Natural killer cell treated with Interleukin-12 subunit alpha and Interleukin-12 subunit beta and Interleukin-15 and Interleukin-18, amount 100 ng/mL, for 72 hours (primary cell): ENCODE data around the gene CH25H. TPM values are rescaled to one million over a fixed set of nuclear protein-coding genes. Genes with fewer than 3 reads are reported as not detected.
"Not testable (repeated sequence)": the region's sequence is repeated elsewhere in the genome, so short reads cannot be mapped to it uniquely, and the experiment has no call there.

Experiments
- ATAC-seq, 2 donors: fragments of 150-1000 bp; cut with Tn5 transposase in 1 of 2; sonication (Bioruptor Pico), chemical (Tn5 transposase) in 1 of 2; 2 replicates each; pipeline ENCODE4 v1.10.0; 2021
- DNase-seq: peaks from one replicate; pipeline ENCODE4 v3.0.0; 2022; ENCODE audit warnings: low spot score
- H3K27ac Mint-ChIP-seq, 2 donors: 1 replicate in 1 of 2; 2 replicates in 1 of 2; pipeline ENCODE4 v1.8.0; 2022; ENCODE audit warnings: mixed read lengths in 2 of 2, mild to moderate bottlenecking in 1 of 2, moderate library complexity in 1 of 2
- H3K27me3 Mint-ChIP-seq, 2 donors: 1 replicate in 1 of 2; 2 replicates in 1 of 2; pipeline ENCODE4 v1.8.0; 2022; ENCODE audit warnings: mixed read lengths in 2 of 2
- H3K36me3 Mint-ChIP-seq: one replicate; pipeline ENCODE4 v1.8.0; 2022; ENCODE audit warnings: mixed read lengths
- H3K4me1 Mint-ChIP-seq, 2 donors: 1 replicate in 1 of 2; 2 replicates in 1 of 2; pipeline ENCODE4 v1.8.0; 2022; ENCODE audit warnings: low read depth in 2 of 2, mixed read lengths in 2 of 2, mild to moderate bottlenecking in 1 of 2
- H3K4me3 Mint-ChIP-seq: one replicate; pipeline ENCODE4 v1.8.0; 2022; ENCODE audit warnings: mixed read lengths
- H3K9me3 Mint-ChIP-seq: 2 replicates; pipeline ENCODE4 v1.8.0; 2022; ENCODE audit warnings: mixed read lengths
- total RNA-seq, 2 donors: library from RNA; stranded (reverse); gene quantifications; one replicate each; pipeline ENCODE4 v1.2.3, GENCODE V29; 2022

CH25H gene
- total RNA-seq: not detected

- no peaks in the 10 kb centered on the region for H3K9me3 Mint-ChIP-seq
- ATAC-seq (peak; percentile 67 to 68), DNase-seq (peak; percentile 69)
- H3K27me3 Mint-ChIP-seq: peaks cover 28 to 50% of the 10 kb centered on the region in 2 donors
- H3K27ac Mint-ChIP-seq: no peak within 1 kb of the TSS
- H3K36me3 Mint-ChIP-seq: no peaks in the 10 kb centered on the region
- H3K4me3 Mint-ChIP-seq: peak within 1 kb of the TSS; percentile 91
- H3K4me1 Mint-ChIP-seq: peaks cover 11 to 15% of the 10 kb centered on the region in 2 donors
These were observed at the start of gene CH25H for GRCh38 chr10:89207181-89207800. Gene CH25H, minus strand, starts transcription at chr10:89207317. Its CDS starts 25 bp downstream, at chr10:89207292.

- Mint-ChIP-seq H3K36me3 (peaks cover 10% of the 10 kb centered on the region), H3K4me1 (peaks cover 4 to 5% of the 10 kb centered on the region in 2 donors), H3K27me3 (peaks cover 21 to 33% of the 10 kb centered on the region in 2 donors), H3K9me3 (no peaks in the 10 kb centered on the region), H3K4me3 (no peak overlapping the region), H3K27ac (no peak overlapping the region)
- ATAC-seq (no peak), DNase-seq (no peak)
These were observed 49.2 kb upstream of the CH25H start for GRCh38 chr10:89256340-89256739.

GRCh38 chr10:89255793-89256192 lies 48.7 kb upstream of the CH25H start:
- Mint-ChIP-seq H3K4me1 (peaks cover 8 to 10% of the 10 kb centered on the region in 2 donors), H3K27ac (no peak overlapping the region), H3K9me3 (no peaks in the 10 kb centered on the region), H3K36me3 (peaks cover 10% of the 10 kb centered on the region), H3K27me3 (peaks cover 21 to 33% of the 10 kb centered on the region in 2 donors), H3K4me3 (no peak overlapping the region)
- DNase-seq: no peak
- no peak for ATAC-seq

GRCh38 chr10:89255091-89255579 lies 48.0 kb upstream of the CH25H start:
- H3K27ac Mint-ChIP-seq, H3K36me3 Mint-ChIP-seq, ATAC-seq, DNase-seq, H3K9me3 Mint-ChIP-seq, H3K4me3 Mint-ChIP-seq: not testable (repeated sequence)
- H3K4me1 Mint-ChIP-seq: peaks cover 11 to 15% of the 10 kb centered on the region in 2 donors
- peaks cover 21 to 33% of the 10 kb centered on the region in 2 donors for H3K27me3 Mint-ChIP-seq

GRCh38 chr10:89252225-89252585 lies 45.1 kb upstream of the CH25H start:
- peaks cover 10% of the 10 kb centered on the region for H3K36me3 Mint-ChIP-seq
- H3K9me3 Mint-ChIP-seq: no peaks in the 10 kb centered on the region
- ATAC-seq (no peak), DNase-seq (no peak)
- peak overlapping the region; percentile 95 for H3K4me3 Mint-ChIP-seq
- no peak overlapping the region for H3K27ac Mint-ChIP-seq
- peaks cover 19 to 25% of the 10 kb centered on the region in 2 donors for H3K4me1 Mint-ChIP-seq
- peaks cover 13 to 21% of the 10 kb centered on the region in 2 donors for H3K27me3 Mint-ChIP-seq

- DNase-seq: peak; percentile 98
- Mint-ChIP-seq H3K4me1 (peaks cover 19 to 25% of the 10 kb centered on the region in 2 donors), H3K9me3 (no peaks in the 10 kb centered on the region), H3K36me3 (peaks cover 10% of the 10 kb centered on the region), H3K4me3 (peak within 1 kb of the TSS; percentile 95), H3K27ac (peak within 1 kb of the TSS in 1 of 2 donors; percentile 77), H3K27me3 (peaks cover 8 to 15% of the 10 kb centered on the region in 2 donors)
- peak; percentile 99 to 100 for ATAC-seq
These were observed 44.5 kb upstream of the CH25H start, which contains the start of gene LIPA for GRCh38 chr10:89251409-89252224. Gene LIPA, minus strand, starts transcription at chr10:89251775. Its CDS starts 4,127 bp downstream, at chr10:89247648.

- H3K36me3 Mint-ChIP-seq: peaks cover 10% of the 10 kb centered on the region
- ATAC-seq: no peak
These were observed 43.8 kb upstream of the CH25H start for GRCh38 chr10:89250865-89251408.

GRCh38 chr10:89248990-89249389 lies 41.9 kb upstream of the CH25H start:
- H3K27me3 Mint-ChIP-seq: no peaks in the 10 kb centered on the region
- DNase-seq (no peak), ATAC-seq (no peak)
- H3K9me3 Mint-ChIP-seq: no peaks in the 10 kb centered on the region
- peaks cover 19 to 20% of the 10 kb centered on the region in 2 donors for H3K4me1 Mint-ChIP-seq
- H3K4me3 Mint-ChIP-seq: no peak overlapping the region
- H3K36me3 Mint-ChIP-seq: no peaks in the 10 kb centered on the region
- no peak overlapping the region for H3K27ac Mint-ChIP-seq

More at GRCh38 chr10:89250865-89251408, 43.8 kb upstream of the CH25H start:
- H3K4me1 Mint-ChIP-seq: peaks cover 19 to 25% of the 10 kb centered on the region in 2 donors
- peak overlapping the region in 1 of 2 donors; percentile 77 for H3K27ac Mint-ChIP-seq
- no peak for DNase-seq
- H3K4me3 Mint-ChIP-seq: peak overlapping the region; percentile 95
- H3K27me3 Mint-ChIP-seq: peaks cover 4 to 8% of the 10 kb centered on the region in 2 donors
- no peaks in the 10 kb centered on the region for H3K9me3 Mint-ChIP-seq

GRCh38 chr10:89247623-89248022 lies 40.5 kb upstream of the CH25H start:
- H3K27ac Mint-ChIP-seq, ATAC-seq, DNase-seq, H3K9me3 Mint-ChIP-seq, H3K36me3 Mint-ChIP-seq, H3K4me3 Mint-ChIP-seq, H3K27me3 Mint-ChIP-seq: not testable (repeated sequence)
- H3K4me1 Mint-ChIP-seq: peaks cover 20 to 25% of the 10 kb centered on the region in 2 donors

GRCh38 chr10:89245802-89246201 lies 38.7 kb upstream of the CH25H start:
- no peak for DNase-seq
- Mint-ChIP-seq H3K4me1 (peaks cover 15 to 18% of the 10 kb centered on the region in 2 donors), H3K27me3 (no peaks in the 10 kb centered on the region), H3K4me3 (no peak overlapping the region), H3K9me3 (no peaks in the 10 kb centered on the region), H3K36me3 (no peaks in the 10 kb centered on the region), H3K27ac (no peak overlapping the region)
- no peak for ATAC-seq

- H3K27me3 Mint-ChIP-seq: no peaks in the 10 kb centered on the region
- H3K36me3 Mint-ChIP-seq: no peaks in the 10 kb centered on the region
- no peak overlapping the region for H3K27ac Mint-ChIP-seq
- ATAC-seq: no peak
- H3K4me1 Mint-ChIP-seq: peaks cover 0 to 6% of the 10 kb centered on the region in 2 donors
- H3K9me3 Mint-ChIP-seq: no peaks in the 10 kb centered on the region
- no peak for DNase-seq
- no peak overlapping the region for H3K4me3 Mint-ChIP-seq
These were observed 35.9 kb upstream of the CH25H start for GRCh38 chr10:89242840-89243568.

- Mint-ChIP-seq H3K4me3 (no peak overlapping the region), H3K9me3 (no peaks in the 10 kb centered on the region), H3K27ac (no peak overlapping the region), H3K27me3 (no peaks in the 10 kb centered on the region), H3K4me1 (peaks cover 0 to 6% of the 10 kb centered on the region in 2 donors), H3K36me3 (no peaks in the 10 kb centered on the region)
- DNase-seq (no peak), ATAC-seq (no peak)
These were observed 35.2 kb upstream of the CH25H start for GRCh38 chr10:89242345-89242684.
